K562 (cell line): ENCODE results near the gene MX1. TPM values are rescaled to one million over a fixed set of nuclear protein-coding genes. Genes with fewer than 3 reads are reported as not detected.

Experiments
- ATAC-seq: fragments of 200-7000 bp; cut with Tn5 transposase; 3 replicates; pipeline ENCODE4 v1.9.1; 2020; ENCODE audit warnings: moderate library complexity
- BruUV-seq: library from RNA; stranded (reverse); fragments of 400-500 nt; replicated peaks from 2 replicates; lab custom pipeline; 2021; lab: Mats Ljungman, UMichigan
- CTCF ChIA-PET: fragments of 300-600 bp; formaldehyde crosslinking; extraction: SDS; loops from one replicate; lab custom pipeline; 2021; ENCODE audit warnings: low intra/inter-chr PET ratio; lab: Yijun Ruan, JAX
- POLR2A ChIA-PET: fragments of 300-600, 350-650 bp; sonication (Branson Sonifier 250); formaldehyde crosslinking; extraction: SDS; loops from one replicate; lab custom pipeline; 2021; ENCODE audit warnings: antibody characterized with exemption, inconsistent platforms; lab: Yijun Ruan, JAX
- DNase-seq, 4 experiments: peaks; one replicate each; pipeline versions ENCODE4 v3.0.0 to v3.0.0-alpha.2; 2011 to 2018; ENCODE audit warnings: low spot score in 3 of 4, mixed read lengths in 3 of 4; ENCODE audit errors: extremely low read depth in 1 of 4
- FAIRE-seq: peaks from 2 replicates; lab custom pipeline; 2011; peaks lifted over from hg19 to GRCh38; lab: Jason Lieb, UNC
- H2AFZ ChIP-seq: 2 replicates; pipeline ENCODE4 v1.6.0; 2011; ENCODE audit warnings: low read depth, low read length, control low read depth, inconsistent platforms
- H3K27ac ChIP-seq: fragments of 200-600 bp; 3 replicates; pipeline ENCODE4 v1.8.0; 2011; ENCODE audit warnings: low read depth, mild to moderate bottlenecking, control low read depth, inconsistent platforms, low read length, moderate library complexity, mixed read lengths; ENCODE audit errors: extremely low read depth
- H3K27me3 ChIP-seq, 2 experiments: fragments of 300-600 bp in 1 of 2; 2 replicates in 1 of 2; 3 replicates in 1 of 2; pipeline versions ENCODE4 v1.6.0 to v1.8.0; 2011; ENCODE audit warnings: inconsistent platforms in 2 of 2, low read length in 2 of 2, mild to moderate bottlenecking in 1 of 2, mixed read lengths in 1 of 2, moderate library complexity in 1 of 2; ENCODE audit not compliant: control insufficient read depth in 2 of 2, insufficient read depth in 2 of 2
- H3K36me3 ChIP-seq: fragments of 300-600 bp; 3 replicates; pipeline ENCODE4 v1.8.0; 2011; ENCODE audit warnings: mild to moderate bottlenecking, low read length, inconsistent platforms; ENCODE audit not compliant: control insufficient read depth, insufficient read depth
- H3K4me1 ChIP-seq, 2 experiments: fragments of 200-600 bp in 1 of 2; replicated peaks in 1 of 2; 2 replicates in 1 of 2; 3 replicates in 1 of 2; pipeline versions ENCODE4 v1.5.1 to v1.8.0; 2011; ENCODE audit warnings: inconsistent platforms in 2 of 2, low read length in 2 of 2, mild to moderate bottlenecking in 1 of 2, mixed read lengths in 1 of 2, moderate library complexity in 1 of 2; ENCODE audit not compliant: control insufficient read depth in 2 of 2, insufficient read depth in 2 of 2
- H3K4me2 ChIP-seq: 2 replicates; pipeline ENCODE4 v1.6.1; 2011; ENCODE audit warnings: low read length, control low read depth, inconsistent platforms, mixed read lengths; ENCODE audit not compliant: insufficient read depth
- H3K4me3 ChIP-seq: fragments of 200-600 bp; sonication (generic), shearing (Covaris generic); 2 replicates; pipeline ENCODE4 v1.5.1; 2016; ENCODE audit warnings: control low read depth, inconsistent platforms
- H3K79me2 ChIP-seq: fragments of 200-600 bp; 3 replicates; pipeline ENCODE4 v1.8.0; 2011; ENCODE audit warnings: low read length, inconsistent platforms; ENCODE audit not compliant: control insufficient read depth, insufficient read depth
- H3K9ac ChIP-seq, 2 experiments: 2 replicates each; pipeline versions ENCODE4 v1.6.0 to v1.6.1; 2011; ENCODE audit warnings: low read depth in 2 of 2, low read length in 2 of 2, control low read depth in 1 of 2, inconsistent platforms in 1 of 2, mild to moderate bottlenecking in 1 of 2, mixed read lengths in 1 of 2; ENCODE audit not compliant: insufficient read depth in 1 of 2
- H3K9me1 ChIP-seq: one replicate; pipeline ENCODE4 v1.6.0; 2011; ENCODE audit warnings: inconsistent platforms, mild to moderate bottlenecking, low read length, moderate library complexity; ENCODE audit not compliant: control insufficient read depth, insufficient read depth
- H3K9me3 ChIP-seq: replicated peaks from 2 replicates; pipeline ENCODE4 v1.5.1; 2011; ENCODE audit warnings: low read depth, low read length, inconsistent platforms; ENCODE audit not compliant: control insufficient read depth, insufficient read depth
- H4K20me1 ChIP-seq: replicated peaks from 2 replicates; pipeline ENCODE4 v1.6.1; 2011; ENCODE audit warnings: low read length, inconsistent platforms, mixed read lengths; ENCODE audit not compliant: control insufficient read depth, insufficient read depth
- CUX1 ChIP-seq: fragments of 200-800 bp; sonication (Bioruptor generic); IDR thresholded peaks from 2 replicates; pipeline ENCODE4 v1.6.1; 2016; ENCODE audit warnings: missing genetic modification characterization, missing compliant biosample characterization
- ELF4 ChIP-seq: fragments of 450-650 bp; formaldehyde crosslinking; IDR thresholded peaks from 2 replicates; pipeline ENCODE4 v1.4.0; 2022; ENCODE audit warnings: missing genetic modification characterization
- FOXP1 ChIP-seq: sonication (generic); formaldehyde crosslinking; IDR thresholded peaks from 2 replicates; pipeline ENCODE4 v1.8.0; 2022; ENCODE audit warnings: mild to moderate bottlenecking, missing genetic modification reagents
- GTF2E2 ChIP-seq: fragments of 200-800 bp; sonication (Bioruptor generic); IDR thresholded peaks from 2 replicates; pipeline ENCODE4 v1.6.1; 2016; ENCODE audit warnings: missing genetic modification characterization, missing compliant biosample characterization
- HDGF ChIP-seq: fragments of 450-650 bp; IDR thresholded peaks from 2 replicates; pipeline ENCODE4 v1.6.1; 2016
- HMBOX1 ChIP-seq: sonication (generic); IDR thresholded peaks from 2 replicates; pipeline ENCODE4 v1.6.1; 2016
- MEF2A ChIP-seq: IDR thresholded peaks from 2 replicates; pipeline ENCODE4 v1.6.1; 2011; ENCODE audit warnings: low read depth, mild to moderate bottlenecking, low read length, moderate library complexity; ENCODE audit not compliant: control insufficient read depth
- NFRKB ChIP-seq: fragments of 450-650 bp; IDR thresholded peaks from 2 replicates; pipeline ENCODE4 v1.6.1; 2016; ENCODE audit warnings: low read depth
- TCFL5 ChIP-seq: fragments of 250-450 bp; sonication (Bioruptor Pico); conservative IDR thresholded peaks from 2 replicates; pipeline ENCODE4 v1.6.1; 2021; ENCODE audit warnings: mild to moderate bottlenecking, moderate library complexity, matching md5 sums
- THAP7 ChIP-seq: fragments of 250-450 bp; sonication (Bioruptor Pico); IDR thresholded peaks from 2 replicates; pipeline ENCODE4 v1.5.0; 2021
- ZFPM2 ChIP-seq: fragments of 250-450 bp; sonication (Bioruptor Pico); IDR thresholded peaks from 2 replicates; pipeline ENCODE4 v1.5.1; 2022; ENCODE audit warnings: mild to moderate bottlenecking
- ZNF197 ChIP-seq: fragments of 200-800 bp; sonication (Bioruptor generic); IDR thresholded peaks from 2 replicates; pipeline ENCODE4 v1.6.1; 2016; ENCODE audit warnings: low read depth, missing genetic modification characterization, missing compliant biosample characterization
- ZNF717 ChIP-seq: fragments of 250-450 bp; sonication (Bioruptor Pico); IDR thresholded peaks from 2 replicates; pipeline ENCODE4 v1.5.0; 2021
- ZNF830 ChIP-seq: fragments of 250-450 bp; sonication (Bioruptor Pico); IDR thresholded peaks from 2 replicates; pipeline ENCODE4 v1.5.0; 2021; ENCODE audit warnings: mild to moderate bottlenecking
- WGBS: fragments of 100-300 bp; shearing (Covaris generic); methylation state at CpG from one replicate; pipeline ENCODE4 v1.1.6; 2016; ENCODE audit warnings: low coverage, mixed read lengths; ENCODE audit not compliant: insufficient coverage; ENCODE audit errors: missing lambda C conversion rate; 5-methylcytosine and 5-hydroxymethylcytosine counted together
- in situ Hi-C: fragments of 300-500 bp; cut with MboI; formaldehyde crosslinking; loops from 4 replicates; pipeline ENCODE4 v1.15.0; 2018; ENCODE audit warnings: inconsistent platforms, mixed read lengths
- intact Hi-C: fragments of 100-400 bp; cut with micrococcal nuclease; formaldehyde crosslinking; loops from 2 replicates; pipeline ENCODE4 v1.14.2; 2022
- polyA plus RNA-seq, 8 experiments: library from polyadenylated mRNA; depleted of rRNA in 4 of 8; stranded (reverse) in 5 of 8; unstranded in 3 of 8; fragments of >200 nt; fragmentation: Nextera tagmentation in 2 of 8; fragmentation: Illumina TruSeq in 1 of 8; extraction: Ambion mirVana in 2 of 8; extraction: Trizol in 1 of 8; gene quantifications; 2 replicates each; pipeline versions ENCODE4 v1.2.1 to v1.2.3, GENCODE V29; 2011 to 2014; ENCODE audit warnings: inconsistent platforms in 1 of 8, missing spikeins in 1 of 8
- total RNA-seq, 7 experiments: library from RNA; depleted of rRNA in 6 of 7; stranded (reverse); fragments of >200 nt in 6 of 7; fragmentation: Illumina TruSeq in 2 of 7; extraction: Trizol in 2 of 7; gene quantifications; 2 replicates each; pipeline versions ENCODE4 v1.2.1 to v1.2.3, GENCODE V29; 2011 to 2021; ENCODE audit warnings: low replicate concordance in 1 of 7
- TF ChIP-seq, protein P1 (sequence below): fragments of 450-650 bp; formaldehyde crosslinking; IDR thresholded peaks from 2 replicates; pipeline ENCODE4 v1.4.0; 2020; ENCODE audit warnings: mild to moderate bottlenecking, mixed read lengths

Gene MX1
- total and polyA plus RNA-seq, 9 of the 15 experiments (the other 6 are each of a cell fraction or from before 2014, with no cell fraction given): 0.07 to 0.51 (median 0.21) TPM; not detected in 5

GRCh38 chr21:41490330-41490729, 64.3 kb downstream of the MX1 start (continued):
- no peak for TF ChIP-seq ZNF197
- TF ChIP-seq, all 486 proteins: peak for 1

DNA sequence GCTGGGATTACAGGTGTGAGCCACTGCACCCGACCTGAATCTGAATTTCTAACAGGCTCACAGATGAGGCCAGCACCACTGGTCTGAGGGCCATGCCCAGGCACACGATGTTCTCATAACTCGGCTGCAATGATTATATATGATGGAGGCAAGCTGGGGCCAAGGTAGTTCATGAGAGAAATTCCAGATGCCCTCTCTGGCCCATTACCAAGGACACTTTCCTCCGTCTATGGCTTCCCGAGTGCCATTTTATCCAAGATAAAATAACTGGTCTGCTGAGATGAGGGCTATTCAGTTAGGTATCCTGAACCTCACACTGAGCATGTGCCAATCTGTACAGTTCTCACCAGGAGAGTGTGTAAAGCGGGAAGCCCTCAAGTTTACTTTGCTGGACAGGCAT, 65.4 kb downstream of the MX1 start:
- Histone ChIP-seq H3K36me3 (no peaks in the 10 kb centered on the region), H3K27me3 (peaks cover 13 to 24% of the 10 kb centered on the region in 2 experiments; a peak in 4 of 5 replicates), H3K4me2 (no peak overlapping the region), H3K27ac (no peak overlapping the region), H3K9me3 (no peaks in the 10 kb centered on the region), H2AFZ (no peak overlapping the region), H3K9ac (no peak overlapping the region), H3K4me3 (no peak overlapping the region), H3K9me1 (no peaks in the 10 kb centered on the region), H3K79me2 (no peaks in the 10 kb centered on the region), H3K4me1 (no peaks in the 10 kb centered on the region), H4K20me1 (no peaks in the 10 kb centered on the region)
- POLR2A ChIA-PET: no interaction called here
- no TSS peak for BruUV-seq
- DNase-seq (no peak), ATAC-seq (no peak), FAIRE-seq (no peak)
- in situ Hi-C loops: no loop called here
- TF ChIP-seq MEF2A: no peak
- TF ChIP-seq ZFPM2 (CRISPR knock-in tag): no peak
- TF ChIP-seq HDGF: no peak
- TF ChIP-seq TCFL5: no peak
- TF ChIP-seq FOXP1 (CRISPR knock-in tag): no peak
- TF ChIP-seq, protein P1, sequence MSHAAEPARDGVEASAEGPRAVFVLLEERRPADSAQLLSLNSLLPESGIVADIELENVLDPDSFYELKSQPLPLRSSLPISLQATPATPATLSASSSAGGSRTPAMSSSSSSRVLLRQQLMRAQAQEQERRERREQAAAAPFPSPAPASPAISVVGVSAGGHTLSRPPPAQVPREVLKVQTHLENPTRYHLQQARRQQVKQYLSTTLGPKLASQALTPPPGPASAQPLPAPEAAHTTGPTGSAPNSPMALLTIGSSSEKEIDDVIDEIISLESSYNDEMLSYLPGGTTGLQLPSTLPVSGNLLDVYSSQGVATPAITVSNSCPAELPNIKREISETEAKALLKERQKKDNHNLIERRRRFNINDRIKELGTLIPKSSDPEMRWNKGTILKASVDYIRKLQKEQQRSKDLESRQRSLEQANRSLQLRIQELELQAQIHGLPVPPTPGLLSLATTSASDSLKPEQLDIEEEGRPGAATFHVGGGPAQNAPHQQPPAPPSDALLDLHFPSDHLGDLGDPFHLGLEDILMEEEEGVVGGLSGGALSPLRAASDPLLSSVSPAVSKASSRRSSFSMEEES (CRISPR knock-in tag): no peak
- no peak for TF ChIP-seq ZNF830 (CRISPR knock-in tag)
- TF ChIP-seq ELF4: no peak
- no peak for TF ChIP-seq GTF2E2 (tag)
- no peak for TF ChIP-seq NFRKB
- no peak for TF ChIP-seq THAP7
- TF ChIP-seq CUX1: no peak
- no peak for TF ChIP-seq ZNF717 (CRISPR knock-in tag)
- no peak for TF ChIP-seq HMBOX1
- intact Hi-C loops: no loop called here
- CTCF ChIA-PET: interaction anchor here (0.6 kb wide), 1 partner anchor 8 kb away, joined by 4 read pairs; no protein-coding TSS in a partner anchor
- 1% methylated on average over 6 of the region's 6 CpGs for WGBS
